Neural progenitor cell (in vitro differentiated cells): ENCODE results near the gene ARHGAP20.

ENCODE experiments used
- EZH2phosphoT487 ChIP-seq: fragments of 200-600 bp; sonication (generic); IDR thresholded peaks from 2 replicates; pipeline ENCODE4 v1.6.1; 2017; ENCODE audit warnings: antibody characterized with exemption
- TF ChIP-seq, protein P1 (sequence below): fragments of 200-600 bp; sonication (generic); IDR thresholded peaks from 2 replicates; pipeline ENCODE4 v1.5.1; 2017; ENCODE audit warnings: antibody characterized with exemption, mild to moderate bottlenecking

DNA sequence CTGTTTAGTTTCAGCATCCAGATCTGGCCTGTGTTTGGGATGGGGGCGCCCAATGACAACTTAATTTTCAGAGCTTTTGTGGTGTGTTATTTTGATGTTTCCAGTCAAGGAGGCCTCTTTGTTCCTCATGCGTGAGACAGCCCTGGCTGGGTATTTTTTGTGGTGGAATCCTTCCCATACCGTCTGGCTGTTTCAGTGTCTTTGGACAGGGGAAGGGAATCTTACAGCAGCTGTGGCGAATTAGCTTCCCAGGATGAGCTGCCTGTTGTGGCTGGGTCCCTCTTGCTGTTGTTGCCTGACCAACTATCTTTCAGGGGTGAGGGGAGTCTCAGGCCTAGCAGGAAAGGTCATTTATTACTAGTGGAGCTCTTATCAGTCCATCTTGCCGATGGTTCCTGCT lies 138.8 kb downstream of the ARHGAP20 start:
- TF ChIP-seq, protein P1, sequence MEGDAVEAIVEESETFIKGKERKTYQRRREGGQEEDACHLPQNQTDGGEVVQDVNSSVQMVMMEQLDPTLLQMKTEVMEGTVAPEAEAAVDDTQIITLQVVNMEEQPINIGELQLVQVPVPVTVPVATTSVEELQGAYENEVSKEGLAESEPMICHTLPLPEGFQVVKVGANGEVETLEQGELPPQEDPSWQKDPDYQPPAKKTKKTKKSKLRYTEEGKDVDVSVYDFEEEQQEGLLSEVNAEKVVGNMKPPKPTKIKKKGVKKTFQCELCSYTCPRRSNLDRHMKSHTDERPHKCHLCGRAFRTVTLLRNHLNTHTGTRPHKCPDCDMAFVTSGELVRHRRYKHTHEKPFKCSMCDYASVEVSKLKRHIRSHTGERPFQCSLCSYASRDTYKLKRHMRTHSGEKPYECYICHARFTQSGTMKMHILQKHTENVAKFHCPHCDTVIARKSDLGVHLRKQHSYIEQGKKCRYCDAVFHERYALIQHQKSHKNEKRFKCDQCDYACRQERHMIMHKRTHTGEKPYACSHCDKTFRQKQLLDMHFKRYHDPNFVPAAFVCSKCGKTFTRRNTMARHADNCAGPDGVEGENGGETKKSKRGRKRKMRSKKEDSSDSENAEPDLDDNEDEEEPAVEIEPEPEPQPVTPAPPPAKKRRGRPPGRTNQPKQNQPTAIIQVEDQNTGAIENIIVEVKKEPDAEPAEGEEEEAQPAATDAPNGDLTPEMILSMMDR = no peak
- no peak for TF ChIP-seq EZH2phosphoT487
